Brain microvascular endothelial cell (primary cell): ENCODE measurements around the gene RCC1.
A peak's percentile ranks its signal among the peaks of the same experiment; 100 is the strongest.
"Not testable (repeated sequence)": the region's sequence is repeated elsewhere in the genome, so short reads cannot be mapped to it uniquely, and the experiment has no call there.

Source experiments
- DNase-seq: peaks from one replicate; pipeline ENCODE4 v3.0.0-alpha.2; 2020
- H3K27ac ChIP-seq: fragments of 250-450 bp; sonication (Bioruptor Pico); 2 replicates; pipeline ENCODE4 v1.5.1; 2020; ENCODE audit warnings: mild to moderate bottlenecking, moderate library complexity
- H3K27me3 ChIP-seq: fragments of 250-450 bp; sonication (Bioruptor Pico); replicated peaks from 2 replicates; pipeline ENCODE4 v1.5.1; 2020; ENCODE audit warnings: mild to moderate bottlenecking
- H3K36me3 ChIP-seq: fragments of 250-450 bp; sonication (Bioruptor Pico); replicated peaks from 2 replicates; pipeline ENCODE4 v1.5.1; 2020; ENCODE audit warnings: mild to moderate bottlenecking
- H3K4me3 ChIP-seq: 2 replicates; pipeline ENCODE4 v1.5.1; 2011; ENCODE audit warnings: low read depth, mild to moderate bottlenecking, control low read depth, low read length, moderate library complexity
- CTCF ChIP-seq: IDR thresholded peaks from 2 replicates; pipeline ENCODE4 v1.5.1; 2011; ENCODE audit warnings: low read depth, mild to moderate bottlenecking, moderate library complexity, low read length, control low read depth, inconsistent platforms; ENCODE audit errors: missing control alignments
- in situ Hi-C: cut with HindIII; loops from 2 replicates; pipeline ENCODE4 v1.10.0; 2017; ENCODE audit warnings: low sequenced_read_pairs, low pct_ligation_motif_present

Gene RCC1

GRCh38 chr1:28571911-28572310 is 66.1 kb downstream of the RCC1 start:
- H3K36me3 ChIP-seq: peaks cover 43% of the 10 kb centered on the region
- TF ChIP-seq CTCF: no peak
- in situ Hi-C loops: no loop called here
- no peaks in the 10 kb centered on the region for H3K27me3 ChIP-seq
- H3K27ac ChIP-seq: no peak overlapping the region
- no peak overlapping the region for H3K4me3 ChIP-seq
- DNase-seq: no peak

- peaks cover 47% of the 10 kb centered on the region for H3K36me3 ChIP-seq
- H3K27me3 ChIP-seq, in situ Hi-C loops, H3K4me3 ChIP-seq: not testable (repeated sequence)
- DNase-seq: peak; percentile 72
- peak overlapping the region; percentile 66 for H3K27ac ChIP-seq
Measured at GRCh38 chr1:28572891-28573290, 67.0 kb downstream of the RCC1 start.

- Histone ChIP-seq H3K36me3 (peaks cover 47% of the 10 kb centered on the region), H3K27ac (no peak overlapping the region), H3K27me3 (no peaks in the 10 kb centered on the region), H3K4me3 (no peak overlapping the region)
- no peak for TF ChIP-seq CTCF
- no peak for DNase-seq
- in situ Hi-C loops: no loop called here
Measured at GRCh38 chr1:28573564-28573963, 67.7 kb downstream of the RCC1 start.

- Histone ChIP-seq H3K36me3 (peaks cover 54% of the 10 kb centered on the region), H3K27me3 (no peaks in the 10 kb centered on the region), H3K27ac (no peak overlapping the region), H3K4me3 (no peak overlapping the region)
- DNase-seq: no peak
- no peak for TF ChIP-seq CTCF
- in situ Hi-C loops: no loop called here
Measured at GRCh38 chr1:28577052-28577678, 71.3 kb downstream of the RCC1 start.

GRCh38 chr1:28577738-28578536 is 72.1 kb downstream of the RCC1 start:
- DNase-seq: no peak
- Histone ChIP-seq H3K27me3 (no peaks in the 10 kb centered on the region), H3K36me3 (peaks cover 54% of the 10 kb centered on the region), H3K4me3 (no peak overlapping the region), H3K27ac (no peak overlapping the region)
- in situ Hi-C loops: no loop called here
- no peak for TF ChIP-seq CTCF

GRCh38 chr1:28578696-28579218 is 72.9 kb downstream of the RCC1 start:
- DNase-seq: no peak
- H3K27ac ChIP-seq: no peak overlapping the region
- no peaks in the 10 kb centered on the region for H3K27me3 ChIP-seq
- H3K36me3 ChIP-seq: peaks cover 48% of the 10 kb centered on the region
- no peak overlapping the region for H3K4me3 ChIP-seq
- TF ChIP-seq CTCF: no peak
- in situ Hi-C loops: no loop called here
